ENCODE measurements around the gene HARBI1. TPM values are rescaled to one million over a fixed set of nuclear protein-coding genes. Genes with fewer than 3 reads are reported as not detected.

HARBI1 gene
- total RNA-seq, 1 donor from 2014 or later: 8.1 TPM

DNA sequence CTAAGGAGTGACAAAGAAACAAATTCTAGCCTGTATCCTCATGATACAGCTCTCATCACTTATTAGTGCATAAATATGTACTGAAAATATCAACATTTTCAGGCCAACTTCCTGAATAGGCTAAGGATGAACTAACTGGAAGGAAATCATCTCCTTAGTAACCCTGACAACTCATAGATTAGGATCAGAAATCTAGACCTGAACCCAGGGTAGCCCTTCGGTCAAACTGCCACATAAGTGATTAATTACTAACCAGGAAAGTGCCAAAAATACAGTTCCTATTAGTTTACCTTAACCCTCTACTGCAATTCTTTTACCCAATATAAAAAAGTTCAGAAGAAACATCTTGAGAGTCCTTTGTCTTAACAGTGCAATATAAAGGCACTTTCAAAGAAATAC lies 63.2 kb downstream of the HARBI1 start:
- no peak for FAIRE-seq
- TF ChIP-seq, protein P1, sequence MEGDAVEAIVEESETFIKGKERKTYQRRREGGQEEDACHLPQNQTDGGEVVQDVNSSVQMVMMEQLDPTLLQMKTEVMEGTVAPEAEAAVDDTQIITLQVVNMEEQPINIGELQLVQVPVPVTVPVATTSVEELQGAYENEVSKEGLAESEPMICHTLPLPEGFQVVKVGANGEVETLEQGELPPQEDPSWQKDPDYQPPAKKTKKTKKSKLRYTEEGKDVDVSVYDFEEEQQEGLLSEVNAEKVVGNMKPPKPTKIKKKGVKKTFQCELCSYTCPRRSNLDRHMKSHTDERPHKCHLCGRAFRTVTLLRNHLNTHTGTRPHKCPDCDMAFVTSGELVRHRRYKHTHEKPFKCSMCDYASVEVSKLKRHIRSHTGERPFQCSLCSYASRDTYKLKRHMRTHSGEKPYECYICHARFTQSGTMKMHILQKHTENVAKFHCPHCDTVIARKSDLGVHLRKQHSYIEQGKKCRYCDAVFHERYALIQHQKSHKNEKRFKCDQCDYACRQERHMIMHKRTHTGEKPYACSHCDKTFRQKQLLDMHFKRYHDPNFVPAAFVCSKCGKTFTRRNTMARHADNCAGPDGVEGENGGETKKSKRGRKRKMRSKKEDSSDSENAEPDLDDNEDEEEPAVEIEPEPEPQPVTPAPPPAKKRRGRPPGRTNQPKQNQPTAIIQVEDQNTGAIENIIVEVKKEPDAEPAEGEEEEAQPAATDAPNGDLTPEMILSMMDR (IDR thresholded peaks at IDR 0.05; ENCODE audit: insufficient read depth, low read depth, low read length): no peak
- no peak for TF ChIP-seq EZH2 (IDR thresholded peaks at IDR 0.05; ENCODE audit: insufficient read depth, low read length)
- Histone ChIP-seq H2AFZ (ENCODE audit: low read depth, low read length) (no peak overlapping the region), H3K36me3 (ENCODE audit: insufficient read depth, low read length) (no peaks in the 10 kb centered on the region), H3K27me3 (ENCODE audit: insufficient read depth, low read length) (no peaks in the 10 kb centered on the region), H3K4me2 (ENCODE audit: low read length) (peak overlapping the region; percentile 68), H3K27ac (ENCODE audit: low read depth, low read length) (peak overlapping the region; percentile 50), H3K79me2 (ENCODE audit: insufficient read depth, low read length) (peaks cover 74% of the 10 kb centered on the region), H3K9me3 (ENCODE audit: insufficient read depth, low read depth, low read length) (no peaks in the 10 kb centered on the region), H3K9ac (ENCODE audit: low read length) (peak overlapping the region; percentile 39), H3K4me1 (ENCODE audit: insufficient read depth, low read length) (peaks cover 27% of the 10 kb centered on the region), H4K20me1 (ENCODE audit: insufficient read depth, low read length) (peaks cover 62% of the 10 kb centered on the region), H3K4me3 (ENCODE audit: insufficient read depth, low read depth, low read length) (no peak overlapping the region)
- Mint-ChIP-seq H3K4me1 (ENCODE audit: low read depth, unreplicated experiment) (peaks cover 17% of the 10 kb centered on the region), H3K27ac (ENCODE audit: unreplicated experiment) (peak overlapping the region; percentile 51), H3K9me3 (ENCODE audit: unreplicated experiment) (no peaks in the 10 kb centered on the region), H3K4me3 (ENCODE audit: unreplicated experiment) (no peak overlapping the region), H3K36me3 (ENCODE audit: low read depth, unreplicated experiment) (no peaks in the 10 kb centered on the region), H3K27me3 (ENCODE audit: low read depth, unreplicated experiment) (no peaks in the 10 kb centered on the region)
- DNase-seq (ENCODE audit: low read depth): peak; percentile 52

Other genes with a start within 250 kb of the HARBI1 start
- gene MDK, start 235.6 kb downstream of the HARBI1 start, total RNA-seq: 277 and 325 TPM in 2 replicates
- 0.27 and 0.43 TPM in 2 replicates for gene CHRM4, start 225.5 kb downstream of the HARBI1 start, total RNA-seq
- 29.0 and 29.4 TPM in 2 replicates for gene AMBRA1, start 23.2 kb downstream of the HARBI1 start, total RNA-seq
- 116 and 117 TPM in 2 replicates for gene ATG13, start 326 bp upstream of the HARBI1 start, total RNA-seq
- 116 and 129 TPM in 2 replicates for gene ARHGAP1, start 83.4 kb upstream of the HARBI1 start, total RNA-seq
- 18.3 and 20.3 TPM in 2 replicates for gene ZNF408, start 83.8 kb upstream of the HARBI1 start, total RNA-seq
- 0.57 and 0.60 TPM in 2 replicates for gene F2, start 102.0 kb upstream of the HARBI1 start, total RNA-seq
- gene CKAP5, start 229.1 kb upstream of the HARBI1 start, total RNA-seq: 94.5 and 99.9 TPM in 2 replicates